PC-9 (cell line): ENCODE results near the gene ST6GALNAC3. TPM values are rescaled to one million over a fixed set of nuclear protein-coding genes. Genes with fewer than 3 reads are reported as not detected.

Source experiments
- BruUV-seq: library from RNA; stranded (reverse); fragments of 400-500 nt; replicated peaks from 2 replicates; lab custom pipeline; 2021; lab: Mats Ljungman, UMichigan
- CTCF ChIA-PET: fragments of 300-600 bp; sonication (Branson Sonifier 250); formaldehyde crosslinking; loops from one replicate; lab custom pipeline; 2022; ENCODE audit warnings: antibody characterized with exemption; lab: Charles Lee
- POLR2A ChIA-PET: fragments of 300-600 bp; sonication (Branson Sonifier 250); formaldehyde crosslinking; loops from one replicate; lab custom pipeline; 2022; ENCODE audit warnings: antibody characterized with exemption; ENCODE audit not compliant: unreplicated experiment; lab: Charles Lee
- DNase-seq, 2 experiments: peaks; one replicate each; pipeline versions ENCODE4 v3.0.0 to v3.0.0-alpha.2; 2015 to 2022; ENCODE audit warnings: mixed read lengths in 1 of 2
- H2AFZ ChIP-seq: fragments of 200-600 bp; sonication (generic); 2 replicates; pipeline ENCODE4 v1.8.1; 2017; ENCODE audit warnings: antibody characterized with exemption
- H3F3A ChIP-seq: fragments of 200-600 bp; sonication (generic); 2 replicates; pipeline ENCODE4 v1.8.1; 2017; ENCODE audit warnings: antibody characterized with exemption, mild to moderate bottlenecking, low read depth; ENCODE audit not compliant: insufficient read depth
- H3K27ac ChIP-seq: fragments of 200-600 bp; sonication (generic); 2 replicates; pipeline ENCODE4 v1.6.1; 2016; ENCODE audit warnings: mixed run types
- H3K27me3 ChIP-seq: fragments of 200-600 bp; sonication (generic); 2 replicates; pipeline ENCODE4 v1.6.1; 2016; ENCODE audit warnings: low read depth, mixed run types; ENCODE audit not compliant: insufficient read depth
- H3K36me3 ChIP-seq: fragments of 200-600 bp; sonication (generic); 2 replicates; pipeline ENCODE4 v1.6.1; 2016; ENCODE audit warnings: low read depth, mixed run types
- H3K4me1 ChIP-seq: fragments of 200-600 bp; sonication (generic); replicated peaks from 2 replicates; pipeline ENCODE4 v1.6.1; 2016; ENCODE audit warnings: mixed run types; ENCODE audit not compliant: insufficient read depth
- H3K4me2 ChIP-seq: fragments of 200-600 bp; sonication (generic); 2 replicates; pipeline ENCODE4 v1.6.1; 2017; ENCODE audit warnings: mixed run types
- H3K4me3 ChIP-seq: fragments of 200-600 bp; sonication (generic); 2 replicates; pipeline ENCODE4 v1.6.1; 2016; ENCODE audit warnings: mixed run types
- H3K79me2 ChIP-seq: fragments of 200-600 bp; sonication (generic); 2 replicates; pipeline ENCODE4 v1.6.1; 2017; ENCODE audit warnings: low read depth, mixed run types
- H3K9me2 ChIP-seq: fragments of 200-600 bp; sonication (generic); 2 replicates; pipeline ENCODE4 v1.8.1; 2017; ENCODE audit warnings: mild to moderate bottlenecking; ENCODE audit not compliant: insufficient read depth
- H3K9me3 ChIP-seq: fragments of 200-600 bp; sonication (generic); 2 replicates; pipeline ENCODE4 v1.8.1; 2016; ENCODE audit warnings: low read depth; ENCODE audit not compliant: insufficient read depth
- H4K20me1 ChIP-seq: fragments of 200-600 bp; sonication (generic); 2 replicates; pipeline ENCODE4 v1.8.1; 2017; ENCODE audit not compliant: insufficient read depth
- EZH2 ChIP-seq: fragments of 200-600 bp; sonication (generic); IDR thresholded peaks from 2 replicates; pipeline ENCODE4 v1.8.0; 2017; ENCODE audit warnings: antibody characterized with exemption, low read depth
- intact Hi-C: fragments of 100-400 bp; cut with micrococcal nuclease; formaldehyde crosslinking; loops from one replicate; pipeline ENCODE4 v1.10.0; 2022; ENCODE audit not compliant: unreplicated experiment
- total RNA-seq: library from RNA; stranded (reverse); gene quantifications from 2 replicates; pipeline ENCODE4 v1.2.3, GENCODE V29; 2021
- TF ChIP-seq, protein P1 (sequence below): fragments of 200-600 bp; sonication (generic); conservative IDR thresholded peaks from 2 replicates; pipeline ENCODE4 v1.6.1; 2017; ENCODE audit warnings: mixed run types, antibody characterized with exemption, mild to moderate bottlenecking, moderate library complexity

ST6GALNAC3 gene
- total RNA-seq, 1 experiment from 2014 or later = 0.04 TPM

DNA sequence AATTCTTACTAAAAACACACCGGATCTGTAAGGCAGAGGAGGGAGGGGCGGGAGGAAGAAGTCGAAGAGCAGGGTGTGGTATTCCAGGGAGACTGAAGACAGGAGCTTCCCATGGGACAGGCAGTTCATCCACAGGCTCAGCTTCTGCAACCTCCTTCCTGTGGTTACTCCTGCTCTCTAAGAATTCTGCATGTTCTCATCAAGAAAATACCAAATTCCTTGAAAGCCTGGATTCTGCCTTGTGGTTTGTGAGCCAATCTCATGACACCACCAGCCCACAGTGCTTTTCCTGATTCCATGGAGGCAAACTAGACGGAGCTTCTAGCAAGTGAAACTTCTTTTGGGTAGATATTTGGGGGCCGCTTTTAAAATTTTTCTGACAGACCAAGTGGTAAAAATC is 1.1 kb upstream of the ST6GALNAC3 start:
- Histone ChIP-seq H4K20me1 (no peaks in the 10 kb centered on the region), H3K9me2 (no peaks in the 10 kb centered on the region; the same call in 1 of the 2 replicates), H3K36me3 (no peaks in the 10 kb centered on the region), H3K79me2 (no peaks in the 10 kb centered on the region), H3K27ac (no peak overlapping the region), H3F3A (no peaks in the 10 kb centered on the region), H3K4me1 (peaks cover 6% of the 10 kb centered on the region), H3K4me3 (no peak overlapping the region), H3K27me3 (no peaks in the 10 kb centered on the region), H3K4me2 (no peak overlapping the region), H2AFZ (no peak overlapping the region), H3K9me3 (peaks cover 3% of the 10 kb centered on the region; the same call in 1 of the 2 replicates)
- ChIA-PET CTCF (no interaction called here), POLR2A (no interaction called here)
- no TSS peak for BruUV-seq
- DNase-seq = no peak
- intact Hi-C loops = no loop called here
- TF ChIP-seq EZH2 = no peak
- TF ChIP-seq, protein P1, sequence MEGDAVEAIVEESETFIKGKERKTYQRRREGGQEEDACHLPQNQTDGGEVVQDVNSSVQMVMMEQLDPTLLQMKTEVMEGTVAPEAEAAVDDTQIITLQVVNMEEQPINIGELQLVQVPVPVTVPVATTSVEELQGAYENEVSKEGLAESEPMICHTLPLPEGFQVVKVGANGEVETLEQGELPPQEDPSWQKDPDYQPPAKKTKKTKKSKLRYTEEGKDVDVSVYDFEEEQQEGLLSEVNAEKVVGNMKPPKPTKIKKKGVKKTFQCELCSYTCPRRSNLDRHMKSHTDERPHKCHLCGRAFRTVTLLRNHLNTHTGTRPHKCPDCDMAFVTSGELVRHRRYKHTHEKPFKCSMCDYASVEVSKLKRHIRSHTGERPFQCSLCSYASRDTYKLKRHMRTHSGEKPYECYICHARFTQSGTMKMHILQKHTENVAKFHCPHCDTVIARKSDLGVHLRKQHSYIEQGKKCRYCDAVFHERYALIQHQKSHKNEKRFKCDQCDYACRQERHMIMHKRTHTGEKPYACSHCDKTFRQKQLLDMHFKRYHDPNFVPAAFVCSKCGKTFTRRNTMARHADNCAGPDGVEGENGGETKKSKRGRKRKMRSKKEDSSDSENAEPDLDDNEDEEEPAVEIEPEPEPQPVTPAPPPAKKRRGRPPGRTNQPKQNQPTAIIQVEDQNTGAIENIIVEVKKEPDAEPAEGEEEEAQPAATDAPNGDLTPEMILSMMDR = no peak

DNA sequence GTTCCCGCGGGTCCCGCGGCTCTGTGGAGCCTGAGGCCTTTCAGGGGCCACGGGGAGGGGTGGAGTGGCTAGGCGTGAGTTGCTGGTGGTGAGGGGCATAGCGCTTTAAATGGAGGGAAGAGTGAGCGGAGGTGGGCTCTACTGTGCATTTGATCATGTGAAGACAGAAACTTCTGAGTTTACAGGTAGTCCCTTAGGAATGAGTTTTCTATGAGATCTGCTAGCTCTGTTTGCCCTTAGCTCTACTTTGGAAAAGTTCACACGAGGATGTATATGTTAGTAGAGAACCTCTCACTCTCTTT is 593 bp downstream of the ST6GALNAC3 start:
- Histone ChIP-seq H4K20me1 (no peaks in the 10 kb centered on the region), H3K9me3 (peaks cover 3% of the 10 kb centered on the region; the same call in 1 of the 2 replicates), H3F3A (no peaks in the 10 kb centered on the region), H3K27ac (no peak overlapping the region), H3K79me2 (no peaks in the 10 kb centered on the region), H3K4me1 (no peaks in the 10 kb centered on the region), H3K4me3 (no peak overlapping the region), H3K4me2 (no peak overlapping the region), H3K27me3 (no peaks in the 10 kb centered on the region), H2AFZ (no peak overlapping the region), H3K9me2 (no peaks in the 10 kb centered on the region; the same call in 1 of the 2 replicates), H3K36me3 (no peaks in the 10 kb centered on the region)
- intact Hi-C loops = no loop called here
- CTCF ChIA-PET = interaction anchor here (0.6 kb wide), 1 partner anchor 321 kb away, joined by 3 read pairs; no protein-coding TSS in a partner anchor
- POLR2A ChIA-PET = no interaction called here
- DNase-seq = no peak
- no TSS peak for BruUV-seq
- no peak for TF ChIP-seq EZH2
- TF ChIP-seq, protein P1 = no peak

DNA sequence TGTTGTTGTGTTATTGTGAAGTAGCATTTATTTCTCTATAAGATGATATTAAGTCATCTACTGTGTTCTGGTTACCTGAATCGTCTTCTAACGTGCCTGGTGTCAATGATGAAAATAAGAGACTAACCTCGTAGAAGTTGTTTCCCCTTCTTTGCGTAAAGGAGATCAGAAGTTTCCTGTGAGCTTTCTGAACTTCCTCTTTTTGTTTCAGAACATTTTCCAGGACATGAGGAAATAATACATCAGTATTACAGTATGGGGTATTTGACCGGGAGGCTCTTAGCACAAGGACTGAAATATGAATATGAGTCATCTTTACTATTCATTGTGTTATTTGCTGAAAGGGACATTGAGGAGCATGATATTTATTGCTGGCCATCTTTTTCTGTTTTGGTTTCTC is 1.3 kb downstream of the ST6GALNAC3 start:
- no peak overlapping the region for H3K4me3 ChIP-seq
- no peaks in the 10 kb centered on the region for H3K79me2 ChIP-seq
- H3F3A ChIP-seq = no peaks in the 10 kb centered on the region
- no peak overlapping the region for H3K27ac ChIP-seq
- ChIA-PET CTCF (no interaction called here), POLR2A (no interaction called here)
- no peaks in the 10 kb centered on the region for H3K36me3 ChIP-seq
- H3K9me2 ChIP-seq = no peaks in the 10 kb centered on the region; the same call in 1 of the 2 replicates
- BruUV-seq = no TSS peak
- peaks cover 3% of the 10 kb centered on the region; the same call in 1 of the 2 replicates for H3K9me3 ChIP-seq
- H4K20me1 ChIP-seq = no peaks in the 10 kb centered on the region
- intact Hi-C loops = no loop called here
- H2AFZ ChIP-seq = no peak overlapping the region
- peak in 1 of 2 experiments; percentile 38 for DNase-seq
- TF ChIP-seq, protein P1 = no peak
- no peak for TF ChIP-seq EZH2
- no peaks in the 10 kb centered on the region for H3K27me3 ChIP-seq
- H3K4me1 ChIP-seq = no peaks in the 10 kb centered on the region
- H3K4me2 ChIP-seq = no peak overlapping the region
